H1 (cell line): Measurements from ENCODE around the gene NRXN2.

Source experiments
- EZH2 ChIP-seq: fragments of 200-600 bp; sonication (generic); IDR thresholded peaks from 2 replicates; pipeline ENCODE4 v1.7.1; 2012; ENCODE audit warnings: low read depth, mild to moderate bottlenecking, moderate library complexity, low read length, inconsistent platforms; ENCODE audit not compliant: severe bottlenecking
- MAX ChIP-seq: IDR thresholded peaks from 2 replicates; pipeline ENCODE4 v1.6.1; 2012; ENCODE audit warnings: inconsistent platforms

GRCh38 chr11:64673279-64673678 lies 49.7 kb downstream of the NRXN2 start:
- TF ChIP-seq EZH2 (no peak), MAX (no peak)
